Islet precursor cell (in vitro differentiated cells): ENCODE data around the gene NAV2.
"Not testable (repeated sequence)": the region's sequence is repeated elsewhere in the genome, so short reads cannot be mapped to it uniquely, and the experiment has no call there.

Source experiments
- DNase-seq: peaks from one replicate; pipeline ENCODE4 v3.0.0-alpha.2; 2018

The NAV2 gene

DNA sequence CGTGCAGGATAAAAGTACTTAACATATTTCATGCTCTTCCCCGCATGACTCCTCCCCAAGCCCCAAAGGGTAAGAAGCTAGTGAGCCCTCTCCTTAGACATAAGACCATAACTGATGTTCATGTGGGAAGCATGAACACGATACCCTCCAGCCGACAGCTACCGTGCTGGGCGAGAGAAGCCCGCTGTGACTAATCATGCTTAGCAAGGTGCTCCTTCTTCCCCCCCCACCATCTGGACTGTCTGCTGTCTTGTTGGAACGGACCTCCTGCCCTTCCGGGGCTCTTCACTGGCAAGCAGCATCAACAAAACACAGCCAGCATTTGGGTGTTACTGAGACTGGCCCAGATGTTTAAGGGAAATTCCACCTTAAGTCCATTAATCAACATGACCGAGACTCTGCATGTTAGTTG, 247.0 kb downstream of the NAV2 start:
- no peak for DNase-seq

DNA sequence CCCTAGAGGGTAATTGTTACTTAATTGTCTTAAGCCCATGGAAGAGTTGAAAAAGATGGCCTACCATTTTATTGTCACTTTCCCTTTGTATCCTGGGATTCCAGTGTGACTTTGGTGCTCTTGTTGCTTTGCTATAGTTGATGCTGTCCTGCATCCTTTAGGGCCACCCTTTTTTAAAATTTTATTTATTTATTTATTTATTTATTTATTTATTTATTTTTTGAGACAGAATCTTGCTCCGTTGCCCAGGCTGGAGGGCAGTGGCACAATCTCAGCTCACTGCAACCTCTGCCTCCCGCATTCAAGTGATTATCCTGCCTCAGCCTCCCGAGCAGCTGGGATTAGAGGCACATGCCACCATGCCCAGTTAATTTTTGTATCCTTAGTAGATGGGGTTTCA, 247.8 kb downstream of the NAV2 start:
- DNase-seq = not testable (repeated sequence)

- DNase-seq = no peak
Measured at GRCh38 chr11:19961225-19961624, 248.6 kb downstream of the NAV2 start.

GRCh38 chr11:19962053-19962800, 249.6 kb downstream of the NAV2 start:
- DNase-seq = no peak

- DNase-seq = no peak
Measured at GRCh38 chr11:19962801-19963175, 250.2 kb downstream of the NAV2 start.

DNA sequence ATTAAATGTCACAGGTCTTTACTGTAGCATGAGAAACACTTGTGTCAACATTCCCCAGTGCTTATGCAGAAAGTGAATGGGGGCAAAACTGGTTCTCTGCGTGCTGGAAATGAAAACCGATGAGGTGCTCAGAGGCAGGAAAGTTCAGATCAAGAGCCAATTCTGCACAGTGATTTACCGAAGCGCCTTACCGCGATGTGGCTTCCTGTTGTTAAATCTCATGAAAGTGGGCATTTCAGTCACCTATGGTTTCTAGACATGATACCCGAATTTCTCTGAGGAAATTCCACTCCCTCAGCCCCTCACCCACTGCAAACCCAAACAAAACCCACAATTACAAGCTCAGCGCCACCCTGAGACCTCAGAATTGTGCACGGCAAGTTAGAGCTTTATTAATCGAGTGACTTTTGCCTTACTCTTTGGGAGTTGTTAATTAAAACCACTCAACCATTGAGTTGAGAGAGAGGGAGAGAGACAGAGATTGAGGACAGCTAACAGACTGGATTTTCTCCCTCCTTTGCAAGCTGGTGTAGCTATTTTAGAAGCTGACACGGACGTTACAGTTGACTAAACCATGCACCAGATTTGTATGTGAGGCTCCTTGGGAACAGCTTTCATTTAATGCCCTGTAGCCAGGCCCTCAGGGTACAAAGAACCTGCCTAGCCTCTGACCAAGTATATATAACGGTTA, 251.2 kb downstream of the NAV2 start:
- DNase-seq = no peak

DNA sequence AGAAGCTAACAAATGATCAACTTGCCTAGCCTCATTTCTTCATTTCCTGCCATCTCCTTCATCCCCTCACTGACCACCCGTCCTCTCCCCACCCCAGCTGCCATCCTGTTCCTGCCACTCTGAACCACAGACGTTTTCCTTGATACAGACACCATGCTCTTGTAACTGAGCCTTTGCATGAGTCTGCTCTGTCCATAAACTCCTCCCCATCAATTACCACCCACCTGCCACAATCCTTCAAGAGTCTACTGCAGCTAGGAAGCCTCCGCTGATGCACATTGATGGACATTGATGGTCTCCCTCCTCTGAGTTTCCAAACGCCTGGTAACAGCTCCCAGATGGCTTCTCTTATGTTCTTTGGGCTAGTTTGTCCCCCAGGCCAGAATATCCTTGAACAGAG, 253.8 kb downstream of the NAV2 start:
- DNase-seq = no peak

DNA sequence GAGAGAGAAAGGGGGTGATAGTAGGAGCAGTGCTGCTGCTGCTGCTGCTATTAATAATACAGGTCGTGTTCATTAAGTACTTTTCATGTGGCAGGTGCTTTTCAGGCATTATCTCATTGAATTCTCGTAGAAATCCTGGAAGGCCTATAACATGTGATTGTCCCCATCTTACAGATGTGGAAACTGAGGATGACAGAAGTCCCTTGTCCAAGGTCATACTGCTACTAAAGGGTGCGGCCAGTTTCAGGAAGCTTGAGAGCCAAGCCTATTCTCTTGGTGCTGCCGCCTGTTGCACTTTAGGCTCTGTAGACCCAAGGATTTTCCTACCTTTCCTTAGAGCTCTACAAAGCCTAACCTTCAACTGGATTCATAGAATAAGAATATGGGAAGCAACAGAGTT, 254.3 kb downstream of the NAV2 start:
- DNase-seq = no peak

GRCh38 chr11:19967787-19968186, 255.2 kb downstream of the NAV2 start:
- DNase-seq = no peak

DNA sequence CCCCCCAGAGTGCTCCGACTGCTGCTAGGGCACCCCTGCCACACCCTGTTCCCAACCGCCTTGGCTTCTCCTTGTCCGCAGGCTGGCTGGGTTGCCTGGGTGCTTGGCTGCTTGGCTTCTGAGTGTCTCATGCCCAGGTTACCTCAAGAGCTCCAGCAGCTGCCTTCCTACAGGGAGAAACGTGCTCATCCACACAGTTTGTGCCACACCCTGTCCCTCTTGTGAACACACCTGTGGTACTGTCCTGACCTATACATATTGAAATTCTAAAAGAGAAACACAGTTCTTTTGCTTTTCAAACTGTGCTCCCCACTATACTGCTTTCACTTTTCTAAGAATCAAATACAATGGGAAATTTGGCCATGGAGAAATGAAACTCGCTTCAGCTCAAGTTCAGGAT, 256.2 kb downstream of the NAV2 start:
- no peak for DNase-seq

GRCh38 chr11:19970944-19971343, 258.3 kb downstream of the NAV2 start:
- no peak for DNase-seq

GRCh38 chr11:19972091-19972490, 259.5 kb downstream of the NAV2 start:
- DNase-seq = no peak

DNA sequence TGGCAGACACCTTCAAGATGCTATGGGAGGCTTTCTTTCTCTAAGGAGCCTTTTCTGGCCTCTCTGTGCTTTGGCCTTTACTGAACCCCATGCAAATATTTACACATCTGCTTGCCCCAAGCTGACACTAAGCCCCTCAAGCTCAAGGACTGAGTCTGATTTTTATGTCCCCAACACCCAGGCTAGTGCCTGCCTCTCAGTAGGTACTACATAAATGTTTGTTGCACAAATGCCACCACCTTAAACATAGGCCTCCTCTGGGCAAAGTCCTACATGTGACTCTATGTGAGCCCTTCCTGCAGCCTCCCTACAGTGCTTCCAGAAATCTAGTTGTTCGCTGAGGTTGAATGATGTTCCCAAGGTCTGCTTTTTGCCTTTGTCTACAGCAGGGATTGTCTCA, 260.0 kb downstream of the NAV2 start:
- DNase-seq = no peak

- no peak for DNase-seq
Measured at GRCh38 chr11:19973136-19973635, 260.5 kb downstream of the NAV2 start.

DNA sequence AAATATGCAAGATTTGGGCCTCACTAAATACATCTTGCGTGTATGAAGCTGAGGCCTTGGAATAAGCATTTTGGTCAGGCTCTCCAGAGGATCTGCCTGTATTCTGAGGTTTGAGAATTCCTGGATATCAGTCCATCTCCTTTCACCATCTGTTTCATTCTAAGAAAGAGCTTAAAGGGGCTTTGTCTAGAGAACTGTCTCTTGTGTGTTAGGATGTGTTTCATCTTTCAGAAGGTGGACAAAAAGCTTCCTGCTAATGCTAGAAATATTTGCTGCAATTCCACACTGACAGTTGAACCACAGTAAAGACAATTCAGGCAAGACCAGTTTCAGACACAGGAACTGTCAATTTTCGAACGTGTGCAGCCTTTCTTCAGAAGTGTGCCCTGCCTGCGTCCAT, 262.2 kb downstream of the NAV2 start:
- DNase-seq = no peak

GRCh38 chr11:19975414-19975990, 262.9 kb downstream of the NAV2 start:
- no peak for DNase-seq

- no peak for DNase-seq
Measured at GRCh38 chr11:19976281-19976941, 263.8 kb downstream of the NAV2 start.

- no peak for DNase-seq
Measured at GRCh38 chr11:19977941-19978340, 265.3 kb downstream of the NAV2 start.

DNA sequence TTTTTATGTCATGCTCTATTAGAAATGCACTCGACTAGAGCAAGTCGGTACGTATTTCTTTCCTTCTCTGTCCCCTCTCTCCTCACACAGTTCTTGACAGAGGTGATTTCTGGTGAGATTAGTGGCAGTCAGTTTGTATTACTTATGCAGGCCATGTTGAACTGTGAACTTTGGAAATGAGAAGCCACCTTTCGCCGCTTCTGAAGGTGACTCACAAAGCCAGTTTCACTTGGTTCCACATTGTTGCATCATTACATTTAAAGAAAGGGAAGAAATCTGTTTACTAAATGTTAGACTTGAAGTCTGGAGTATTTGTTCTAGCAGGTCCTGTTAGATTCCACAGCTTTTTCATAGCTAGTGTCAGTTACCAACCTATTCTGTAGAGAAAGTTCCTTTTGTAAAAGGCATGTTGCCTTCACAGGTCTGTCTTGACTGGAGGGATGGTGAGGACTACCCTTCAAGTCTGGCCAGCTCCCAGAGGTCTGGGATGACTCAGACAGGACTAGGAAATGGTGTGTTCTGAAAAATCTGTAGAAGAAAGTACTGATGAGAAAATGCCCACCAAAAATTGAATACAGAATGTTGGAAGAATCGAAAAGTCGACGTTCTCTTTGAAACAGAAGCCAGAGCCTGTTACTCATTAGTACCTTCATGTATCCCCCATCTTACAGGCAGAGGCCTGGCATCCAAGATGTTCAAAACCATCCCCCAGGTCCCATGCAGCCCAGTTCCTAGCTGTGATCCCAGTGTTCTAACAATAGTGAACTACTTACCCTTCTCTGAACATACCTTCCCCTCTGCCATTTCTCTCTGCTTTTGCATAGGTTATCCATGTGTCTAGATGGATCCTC, 266.3 kb downstream of the NAV2 start:
- DNase-seq = peak; percentile 71

- no peak for DNase-seq
Measured at GRCh38 chr11:19979519-19979845, 266.8 kb downstream of the NAV2 start.

- DNase-seq = no peak
Measured at GRCh38 chr11:19980388-19980787, 267.8 kb downstream of the NAV2 start.

DNA sequence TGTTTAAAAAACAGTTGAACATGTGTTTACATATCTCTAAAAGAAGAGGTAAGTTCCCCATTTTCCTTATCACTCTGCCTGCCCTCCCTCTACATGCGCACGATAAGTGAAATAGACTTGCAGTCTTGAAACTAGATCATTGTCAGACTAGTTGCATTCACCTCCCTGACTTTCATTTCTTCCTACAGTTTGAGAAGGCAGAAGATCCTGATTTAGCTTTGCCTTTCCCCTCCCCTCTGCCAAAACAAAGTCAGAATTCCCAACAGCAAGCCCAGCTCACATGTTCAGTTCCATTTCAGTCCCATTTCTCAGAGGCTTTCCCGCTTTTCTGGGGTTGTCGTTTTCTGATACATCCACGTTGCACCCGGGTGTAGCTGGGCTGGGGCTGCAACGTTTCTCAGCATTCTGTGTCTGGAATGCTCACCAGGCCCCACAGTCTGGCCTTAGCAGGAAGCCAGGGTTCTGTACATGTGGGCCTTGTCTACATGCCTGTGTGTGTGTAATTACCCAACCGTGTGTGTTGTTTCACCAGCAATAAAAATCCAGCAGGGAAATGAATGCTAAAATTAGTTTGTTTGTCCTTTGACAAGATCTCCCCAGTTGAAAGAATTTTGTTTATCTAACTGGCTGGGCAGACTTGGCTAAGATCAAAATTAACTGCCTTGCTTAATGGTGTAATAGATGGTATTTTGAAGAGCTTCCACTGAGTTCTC, 268.5 kb downstream of the NAV2 start:
- DNase-seq = peak; percentile 71
